GM23338 (cell line): ENCODE data around the gene GAS6. TPM values are rescaled to one million over a fixed set of nuclear protein-coding genes. Genes with fewer than 3 reads are reported as not detected.

ENCODE experiments used
- ATAC-seq: fragments of 200-7000 bp; cut with Tn5 transposase; 3 replicates; pipeline ENCODE4 v1.9.1; 2020
- DNase-seq: peaks from one replicate; pipeline ENCODE4 v3.0.0-alpha.2; 2015; ENCODE audit warnings: low spot score
- H2AFZ ChIP-seq: fragments of 200-600 bp; sonication (generic); 2 replicates; pipeline ENCODE4 v1.8.0; 2016; ENCODE audit warnings: antibody characterized with exemption, mild to moderate bottlenecking, moderate library complexity
- H3F3A ChIP-seq: fragments of 200-600 bp; sonication (generic); replicated peaks from 2 replicates; pipeline ENCODE4 v1.8.0; 2017; ENCODE audit warnings: antibody characterized with exemption, mixed run types, low read depth
- H3K27ac ChIP-seq: fragments of 200-600 bp; sonication (generic); 2 replicates; pipeline ENCODE4 v1.6.1; 2016; ENCODE audit warnings: low read depth
- H3K27me3 ChIP-seq: fragments of 200-600 bp; sonication (generic); 2 replicates; pipeline ENCODE4 v1.8.0; 2016; ENCODE audit warnings: mild to moderate bottlenecking, mixed run types, moderate library complexity; ENCODE audit not compliant: insufficient read depth
- H3K36me3 ChIP-seq: fragments of 200-600 bp; sonication (generic); 2 replicates; pipeline ENCODE4 v1.8.0; 2016; ENCODE audit warnings: mild to moderate bottlenecking; ENCODE audit not compliant: insufficient read depth
- H3K4me1 ChIP-seq: fragments of 200-600 bp; sonication (generic); 2 replicates; pipeline ENCODE4 v1.8.0; 2016; ENCODE audit warnings: mild to moderate bottlenecking, moderate library complexity; ENCODE audit not compliant: insufficient read depth
- H3K4me2 ChIP-seq: fragments of 200-600 bp; sonication (generic); 2 replicates; pipeline ENCODE4 v1.7.1; 2017; ENCODE audit warnings: mixed run types
- H3K4me3 ChIP-seq: fragments of 200-600 bp; sonication (generic); 2 replicates; pipeline ENCODE4 v1.6.1; 2016; ENCODE audit warnings: mixed run types
- H3K79me2 ChIP-seq: fragments of 200-600 bp; sonication (generic); replicated peaks from 2 replicates; pipeline ENCODE4 v1.8.0; 2017; ENCODE audit warnings: mild to moderate bottlenecking; ENCODE audit not compliant: insufficient read depth
- H3K9me2 ChIP-seq: fragments of 200-600 bp; sonication (generic); 2 replicates; pipeline ENCODE4 v1.8.0; 2017; ENCODE audit not compliant: insufficient read depth
- H4K20me1 ChIP-seq: fragments of 200-600 bp; sonication (generic); replicated peaks from 2 replicates; pipeline ENCODE4 v1.8.0; 2017; ENCODE audit warnings: mild to moderate bottlenecking; ENCODE audit not compliant: insufficient read depth
- H3K27ac Mint-ChIP-seq: 2 replicates; pipeline ENCODE4 v1.8.0; 2020; ENCODE audit warnings: inconsistent platforms, mild to moderate bottlenecking, moderate library complexity, mixed read lengths
- H3K27me3 Mint-ChIP-seq: 3 replicates; pipeline ENCODE4 v1.8.0; 2022; ENCODE audit warnings: low read depth, mild to moderate bottlenecking, moderate library complexity, mixed read lengths, inconsistent platforms; ENCODE audit not compliant: insufficient read depth, poor library complexity
- H3K36me3 Mint-ChIP-seq: 3 replicates; pipeline ENCODE4 v1.8.0; 2021; ENCODE audit warnings: low read depth, mild to moderate bottlenecking, inconsistent platforms, moderate library complexity, mixed read lengths
- H3K4me1 Mint-ChIP-seq: 3 replicates; pipeline ENCODE4 v1.8.0; 2020; ENCODE audit warnings: mild to moderate bottlenecking, inconsistent platforms, mixed read lengths
- H3K4me3 Mint-ChIP-seq: 3 replicates; pipeline ENCODE4 v1.8.0; 2021; ENCODE audit warnings: moderate library complexity, mild to moderate bottlenecking, inconsistent platforms, mixed read lengths
- H3K9me3 Mint-ChIP-seq: 3 replicates; pipeline ENCODE4 v1.8.0; 2020; ENCODE audit warnings: moderate library complexity, mild to moderate bottlenecking, inconsistent platforms, mixed read lengths
- CTCF ChIP-seq, 2 experiments: fragments of 200-600 bp in 1 of 2; sonication (generic) in 1 of 2; conservative IDR thresholded peaks; 2 replicates each; pipeline versions ENCODE4 v1.5.1 to v1.6.1; 2016 to 2017; ENCODE audit warnings: antibody characterized with exemption in 2 of 2, low read depth in 2 of 2, mild to moderate bottlenecking in 2 of 2, moderate library complexity in 1 of 2
- EZH2 ChIP-seq: fragments of 200-600 bp; sonication (generic); IDR thresholded peaks from one replicate; pipeline ENCODE4 v1.8.0; 2017; ENCODE audit warnings: antibody characterized with exemption, mild to moderate bottlenecking, low read depth; ENCODE audit not compliant: unreplicated experiment
- NANOG ChIP-seq: IDR thresholded peaks from 2 replicates; pipeline ENCODE4 v1.6.1; 2016; ENCODE audit warnings: antibody characterized with exemption, borderline replicate concordance
- POLR2AphosphoS5 ChIP-seq: IDR thresholded peaks from 2 replicates; pipeline ENCODE4 v1.6.1; 2016; ENCODE audit warnings: antibody characterized with exemption, low read depth
- REST ChIP-seq: IDR thresholded peaks from one replicate; pipeline ENCODE4 v1.6.1; 2018; ENCODE audit warnings: antibody characterized with exemption; ENCODE audit not compliant: unreplicated experiment
- STAT1 ChIP-seq: IDR thresholded peaks from one replicate; pipeline ENCODE4 v1.6.1; 2016; ENCODE audit warnings: antibody characterized with exemption; ENCODE audit not compliant: unreplicated experiment
- ZNF114 ChIP-seq: fragments of 250-450 bp; sonication (Bioruptor Pico); IDR thresholded peaks from 2 replicates; pipeline ENCODE4 v1.5.0; 2020; ENCODE audit warnings: mild to moderate bottlenecking, moderate library complexity
- polyA plus RNA-seq: library from polyadenylated mRNA; unstranded; fragments of >200 nt; fragmentation: Nextera tagmentation; extraction: Ambion mirVana; gene quantifications from 2 replicates; pipeline ENCODE4 v1.2.1, GENCODE V29; 2016
- total RNA-seq: library from RNA; depleted of rRNA; stranded (reverse); fragments of >200 nt; shearing (Covaris generic); gene quantifications from 2 replicates; pipeline ENCODE4 v1.2.3, GENCODE V29; 2014

The GAS6 gene
- total and polyA plus RNA-seq, 2 experiments from 2014 or later: 7.9 to 21.2 TPM

DNA sequence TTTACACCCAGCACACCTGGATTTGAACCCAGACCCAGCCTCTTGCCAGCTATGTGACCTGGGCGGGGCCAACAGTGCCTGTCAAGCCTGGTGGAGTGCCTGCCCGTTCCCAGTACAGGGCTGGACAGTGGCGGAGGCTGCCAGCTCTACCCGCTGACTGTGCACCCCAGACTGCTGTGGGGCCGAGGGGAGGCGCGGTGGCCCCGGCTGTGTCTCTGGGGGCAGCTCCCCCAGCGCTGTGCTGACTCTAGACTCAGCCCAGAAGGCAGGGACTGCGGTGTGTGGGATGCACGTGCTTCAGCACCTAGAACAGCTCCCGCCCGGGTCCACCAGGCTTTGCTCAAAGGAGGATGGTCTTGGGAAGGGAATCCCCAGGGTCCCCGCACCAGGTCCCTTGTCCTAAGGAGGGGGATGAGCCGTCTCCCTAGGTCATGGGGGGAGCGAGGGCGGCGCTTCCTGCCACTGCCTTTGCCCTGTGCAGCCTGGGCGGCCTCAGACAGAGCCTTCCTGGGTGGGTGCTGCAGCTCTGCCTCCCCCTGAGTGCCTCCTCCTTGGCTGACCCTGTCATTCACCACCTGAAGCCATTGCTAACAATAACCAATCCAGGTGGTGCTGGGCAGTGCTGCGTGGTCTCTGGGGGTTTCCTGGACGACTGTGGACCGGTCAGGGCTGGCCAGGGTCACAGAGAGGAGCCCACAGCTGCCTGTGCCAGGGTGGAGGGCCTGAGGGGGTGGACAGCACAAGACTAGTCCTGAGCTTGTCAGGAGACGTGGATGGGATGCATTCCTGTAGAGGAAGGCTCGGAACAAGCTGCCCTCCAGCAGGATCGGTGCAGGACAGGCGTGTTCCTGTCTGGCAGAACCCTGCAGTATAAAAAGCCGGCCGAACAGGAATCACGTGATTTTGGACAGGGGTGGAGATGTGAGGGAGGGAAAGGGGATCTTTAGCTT is 86.3 kb downstream of the GAS6 start:
- H3K4me1 Mint-ChIP-seq: peaks cover under 1% of the 10 kb centered on the region; the same call in 2 of the 3 replicates
- H3K4me3 ChIP-seq: no peak overlapping the region
- peaks cover 6% of the 10 kb centered on the region for H3K27me3 Mint-ChIP-seq
- no peaks in the 10 kb centered on the region for H3F3A ChIP-seq
- DNase-seq (peak; percentile 78), ATAC-seq (peak; percentile 99)
- no peaks in the 10 kb centered on the region for H3K36me3 Mint-ChIP-seq
- 0 out of 2 replicates have a peak, but pooled peaks cover 3% of the 10 kb centered on the region for H3K9me2 ChIP-seq
- H3K4me1 ChIP-seq: no peaks in the 10 kb centered on the region
- no peaks in the 10 kb centered on the region for H3K79me2 ChIP-seq
- no peak overlapping the region for H3K4me2 ChIP-seq
- no peaks in the 10 kb centered on the region for H3K36me3 ChIP-seq
- no peak overlapping the region for H2AFZ ChIP-seq
- H3K4me3 Mint-ChIP-seq: no peak overlapping the region
- H3K27ac Mint-ChIP-seq: no peak overlapping the region
- no peaks in the 10 kb centered on the region for H3K27me3 ChIP-seq
- no peaks in the 10 kb centered on the region for H3K9me3 Mint-ChIP-seq
- H4K20me1 ChIP-seq: no peaks in the 10 kb centered on the region
- TF ChIP-seq EZH2 (no peak), ZNF114 (CRISPR knock-in tag) (no peak), REST (peak; percentile 84)
- H3K27ac ChIP-seq: no peak overlapping the region

DNA sequence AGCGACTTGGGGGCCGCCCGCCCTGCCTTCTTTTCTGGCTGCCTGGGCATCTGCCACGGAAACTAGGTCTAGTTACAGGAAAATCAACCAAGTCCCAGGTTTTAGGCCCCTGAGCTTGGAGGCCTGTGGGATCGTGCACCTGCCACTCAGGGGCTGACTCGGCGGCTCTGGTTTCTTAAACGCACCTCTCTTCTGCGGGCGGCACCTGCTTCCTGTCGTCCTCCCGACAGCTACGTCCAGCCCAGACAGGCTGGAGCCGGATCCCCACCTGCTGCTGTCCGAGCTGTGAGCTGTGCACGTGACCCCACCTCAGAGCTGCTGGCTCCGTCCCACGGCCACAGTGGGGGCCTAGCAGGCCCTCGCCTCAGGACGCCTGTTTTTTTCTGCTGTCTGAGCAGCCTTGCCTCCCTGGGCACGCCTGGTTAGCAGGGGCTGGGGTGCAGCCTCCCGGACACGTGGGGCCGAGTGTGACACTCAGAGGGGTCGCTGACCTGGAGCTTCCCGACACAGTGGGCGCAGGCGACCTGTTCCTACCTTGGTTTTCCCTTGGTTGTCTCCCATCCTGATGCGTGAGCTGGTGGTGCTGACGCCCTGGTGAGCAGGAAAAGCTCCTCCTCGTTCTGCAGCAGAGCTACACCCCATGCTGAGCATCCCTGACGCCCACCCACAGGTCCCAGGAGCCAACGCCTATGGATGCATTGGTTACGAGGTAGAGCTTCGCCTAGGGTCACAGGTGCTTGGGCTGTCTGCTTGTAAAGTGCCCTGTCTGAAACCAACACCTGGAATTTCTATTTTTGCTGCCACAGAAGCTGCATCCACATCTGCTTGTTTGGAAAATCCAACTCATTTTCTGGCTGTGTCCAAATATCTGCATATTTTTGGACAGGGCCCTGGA is 87.4 kb downstream of the GAS6 start:
- Histone ChIP-seq H4K20me1 (no peaks in the 10 kb centered on the region), H3K79me2 (no peaks in the 10 kb centered on the region), H3K4me1 (no peaks in the 10 kb centered on the region), H3K27ac (no peak overlapping the region), H3K27me3 (no peaks in the 10 kb centered on the region), H2AFZ (no peak overlapping the region), H3K36me3 (no peaks in the 10 kb centered on the region), H3K4me3 (no peak overlapping the region), H3F3A (no peaks in the 10 kb centered on the region), H3K4me2 (no peak overlapping the region), H3K9me2 (0 out of 2 replicates have a peak, but pooled peaks cover 3% of the 10 kb centered on the region)
- ATAC-seq (no peak), DNase-seq (no peak)
- H3K27ac Mint-ChIP-seq: no peak overlapping the region
- H3K9me3 Mint-ChIP-seq: no peaks in the 10 kb centered on the region
- no peaks in the 10 kb centered on the region for H3K4me1 Mint-ChIP-seq
- peaks cover 6% of the 10 kb centered on the region for H3K27me3 Mint-ChIP-seq
- no peak overlapping the region for H3K4me3 Mint-ChIP-seq
- H3K36me3 Mint-ChIP-seq: no peaks in the 10 kb centered on the region
- no peak for TF ChIP-seq NANOG
- no peak for TF ChIP-seq POLR2AphosphoS5
- no peak for TF ChIP-seq STAT1
- no peak for TF ChIP-seq CTCF (conservative IDR thresholded peaks at IDR 0.05; ENCODE audit: low read depth in 2 of 2)
- no peak for TF ChIP-seq EZH2
- no peak for TF ChIP-seq ZNF114 (CRISPR knock-in tag)
